HEK293T (cell line): ENCODE results near the gene P2RY12.

Experiments
- FOXA1 ChIP-seq: fragments of 450-650 bp; IDR thresholded peaks from 2 replicates; pipeline ENCODE4 v1.6.1; 2016; ENCODE audit warnings: mild to moderate bottlenecking
- FOXM1 ChIP-seq: fragments of 450-650 bp; IDR thresholded peaks from 2 replicates; pipeline ENCODE4 v1.6.1; 2017; ENCODE audit warnings: mild to moderate bottlenecking, borderline replicate concordance

- TF ChIP-seq FOXM1 (no peak), FOXA1 (no peak)
These were observed 32.9 kb downstream of the P2RY12 start for GRCh38 chr3:151351648-151352047.
